ENCODE results near the gene SLC25A17. TPM values are rescaled to one million over a fixed set of nuclear protein-coding genes. Genes with fewer than 3 reads are reported as not detected.
"Not testable (repeated sequence)": the region's sequence is repeated elsewhere in the genome, so short reads cannot be mapped to it uniquely, and the experiment has no call there.

Gene SLC25A17
- polyA plus RNA-seq, 4 donors, result 8.1 to 18.5 (median 11.0) TPM

DNA sequence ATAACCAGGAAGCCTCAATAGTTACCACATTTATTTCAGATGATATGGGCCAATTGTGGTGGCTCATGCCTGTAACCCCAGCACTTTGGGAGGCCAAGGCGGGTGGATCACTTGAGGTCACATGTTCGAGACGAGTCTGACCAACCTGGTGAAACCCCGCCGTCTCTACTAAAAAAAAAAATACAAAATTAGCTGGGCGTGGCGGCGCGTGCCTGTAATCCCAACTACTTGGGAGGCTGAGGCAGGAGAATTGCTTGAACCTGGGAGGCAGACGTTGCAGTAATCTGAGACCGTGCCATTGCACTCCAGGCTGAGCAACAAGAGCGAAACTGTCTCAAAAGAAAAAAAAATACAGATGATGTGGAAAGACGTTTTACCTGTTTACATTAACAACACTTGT, 60.3 kb downstream of the SLC25A17 start:
- not testable (repeated sequence) for H3K36me3 ChIP-seq (ENCODE audit: control insufficient read depth in 3 of 3, insufficient read depth in 2 of 3, low read depth in 1 of 3, low read length in 3 of 3); H3K4me3 ChIP-seq (ENCODE audit: low read depth in 1 of 3, low read length in 3 of 3); H3K9me3 ChIP-seq (ENCODE audit: control insufficient read depth in 2 of 2, insufficient read depth in 1 of 2, low read depth in 1 of 2, low read length in 1 of 2); H3K4me1 ChIP-seq (ENCODE audit: control insufficient read depth in 3 of 3, insufficient read depth in 2 of 3, low read depth in 1 of 3, low read length in 2 of 3); H3K27ac ChIP-seq (ENCODE audit: low read depth in 1 of 3, low read length in 2 of 3); H3K27me3 ChIP-seq (ENCODE audit: control insufficient read depth in 3 of 3, insufficient read depth in 3 of 3, low read length in 3 of 3); FAIRE-seq; DNase-seq
- 89 to 92% (median 89%) methylated on average over 13 of the region's 13 CpGs for WGBS, 3 donors

GRCh38 chr22:40758390-40758789, 60.8 kb downstream of the SLC25A17 start:
- no peak overlapping the region for H3K4me3 ChIP-seq (ENCODE audit: low read depth in 1 of 3, low read length in 3 of 3)
- 76 to 92% (median 89%) methylated on average over 3 of the region's 3 CpGs for WGBS, 3 donors
- no peaks in the 10 kb centered on the region for H3K4me1 ChIP-seq (ENCODE audit: control insufficient read depth in 3 of 3, insufficient read depth in 2 of 3, low read depth in 1 of 3, low read length in 2 of 3)
- no peaks in the 10 kb centered on the region for H3K27me3 ChIP-seq (ENCODE audit: control insufficient read depth in 3 of 3, insufficient read depth in 3 of 3, low read length in 3 of 3)
- FAIRE-seq, result no peak
- no peaks in the 10 kb centered on the region for H3K9me3 ChIP-seq (ENCODE audit: control insufficient read depth in 2 of 2, insufficient read depth in 1 of 2, low read depth in 1 of 2, low read length in 1 of 2)
- no peak overlapping the region for H3K27ac ChIP-seq (ENCODE audit: low read depth in 1 of 3, low read length in 2 of 3)
- no peaks in the 10 kb centered on the region for H3K36me3 ChIP-seq (ENCODE audit: control insufficient read depth in 3 of 3, insufficient read depth in 2 of 3, low read depth in 1 of 3, low read length in 3 of 3)
- no peak for DNase-seq

- no peaks in the 10 kb centered on the region for H3K27me3 ChIP-seq (ENCODE audit: control insufficient read depth in 3 of 3, insufficient read depth in 3 of 3, low read length in 3 of 3)
- no peak for FAIRE-seq
- no peak overlapping the region for H3K27ac ChIP-seq (ENCODE audit: low read depth in 1 of 3, low read length in 2 of 3)
- no peaks in the 10 kb centered on the region for H3K36me3 ChIP-seq (ENCODE audit: control insufficient read depth in 3 of 3, insufficient read depth in 2 of 3, low read depth in 1 of 3, low read length in 3 of 3)
- H3K4me1 ChIP-seq (ENCODE audit: control insufficient read depth in 3 of 3, insufficient read depth in 2 of 3, low read depth in 1 of 3, low read length in 2 of 3), result no peaks in the 10 kb centered on the region
- 88 to 96% (median 91%) methylated on average over 3 of the region's 3 CpGs for WGBS, 3 donors
- DNase-seq, result no peak
- no peaks in the 10 kb centered on the region for H3K9me3 ChIP-seq (ENCODE audit: control insufficient read depth in 2 of 2, insufficient read depth in 1 of 2, low read depth in 1 of 2, low read length in 1 of 2)
- no peak overlapping the region for H3K4me3 ChIP-seq (ENCODE audit: low read depth in 1 of 3, low read length in 3 of 3)
Observed at GRCh38 chr22:40757071-40757470, 62.1 kb downstream of the SLC25A17 start.

GRCh38 chr22:40753114-40753513, 66.0 kb downstream of the SLC25A17 start:
- Histone ChIP-seq H3K27me3 (ENCODE audit: control insufficient read depth in 3 of 3, insufficient read depth in 3 of 3, low read length in 3 of 3) (no peaks in the 10 kb centered on the region), H3K4me3 (ENCODE audit: low read depth in 1 of 3, low read length in 3 of 3) (no peak overlapping the region), H3K27ac (ENCODE audit: low read depth in 1 of 3, low read length in 2 of 3) (no peak overlapping the region), H3K9me3 (ENCODE audit: control insufficient read depth in 2 of 2, insufficient read depth in 1 of 2, low read depth in 1 of 2, low read length in 1 of 2) (peaks cover 0 to 10% of the 10 kb centered on the region in 2 donors), H3K36me3 (ENCODE audit: control insufficient read depth in 3 of 3, insufficient read depth in 2 of 3, low read depth in 1 of 3, low read length in 3 of 3) (no peaks in the 10 kb centered on the region), H3K4me1 (ENCODE audit: control insufficient read depth in 3 of 3, insufficient read depth in 2 of 3, low read depth in 1 of 3, low read length in 2 of 3) (no peaks in the 10 kb centered on the region)
- 95 to 97% (median 96%) methylated on average over 11 of the region's 11 CpGs for WGBS, 3 donors
- DNase-seq (no peak), FAIRE-seq (no peak)

DNA sequence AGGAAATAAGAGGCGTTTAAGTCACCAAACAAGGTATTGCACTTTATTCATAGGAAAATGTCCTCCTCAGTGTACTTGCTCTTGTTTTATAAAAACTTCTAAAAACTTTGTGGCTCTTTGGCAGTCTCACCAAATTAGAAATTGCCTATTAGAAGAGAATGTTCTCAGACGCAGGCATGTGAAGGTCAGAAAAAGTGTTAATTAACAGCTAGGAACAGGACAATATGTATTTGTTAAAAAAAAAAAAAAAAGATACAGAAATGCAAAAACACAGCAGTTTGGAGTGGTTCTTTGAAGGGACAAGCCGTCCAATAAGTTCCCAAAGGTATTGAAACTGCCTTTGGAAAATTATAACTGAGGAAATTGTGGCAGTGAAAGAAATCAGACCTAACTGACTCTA, 67.9 kb downstream of the SLC25A17 start:
- no peak overlapping the region for H3K27ac ChIP-seq (ENCODE audit: low read depth in 1 of 3, low read length in 2 of 3)
- peaks cover 0 to 14% of the 10 kb centered on the region in 2 donors for H3K9me3 ChIP-seq (ENCODE audit: control insufficient read depth in 2 of 2, insufficient read depth in 1 of 2, low read depth in 1 of 2, low read length in 1 of 2)
- H3K36me3 ChIP-seq (ENCODE audit: control insufficient read depth in 3 of 3, insufficient read depth in 2 of 3, low read depth in 1 of 3, low read length in 3 of 3), result no peaks in the 10 kb centered on the region
- no peaks in the 10 kb centered on the region for H3K27me3 ChIP-seq (ENCODE audit: control insufficient read depth in 3 of 3, insufficient read depth in 3 of 3, low read length in 3 of 3)
- no peak for DNase-seq
- FAIRE-seq, result no peak
- WGBS, 3 donors, result 82 to 91% (median 88%) methylated on average over 3 of the region's 3 CpGs
- no peaks in the 10 kb centered on the region for H3K4me1 ChIP-seq (ENCODE audit: control insufficient read depth in 3 of 3, insufficient read depth in 2 of 3, low read depth in 1 of 3, low read length in 2 of 3)
- H3K4me3 ChIP-seq (ENCODE audit: low read depth in 1 of 3, low read length in 3 of 3), result no peak overlapping the region

DNA sequence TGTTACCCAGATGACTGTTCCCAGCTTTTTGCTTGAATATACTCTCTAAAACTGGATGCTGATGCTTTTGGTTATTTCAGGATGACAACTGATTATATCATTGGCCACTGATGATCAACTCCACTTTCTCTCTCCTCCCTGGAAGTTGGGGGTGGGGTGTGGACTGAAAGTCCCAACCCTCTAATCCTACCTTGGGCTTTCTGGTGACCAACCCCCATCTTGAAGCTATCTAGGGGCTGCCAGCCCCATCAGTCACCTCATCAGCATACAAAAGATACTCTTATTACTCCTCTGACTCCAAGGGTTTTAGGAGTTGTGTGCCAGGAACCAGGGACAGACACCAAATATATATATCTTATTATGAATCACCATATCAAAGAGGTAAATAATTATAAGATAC, 69.3 kb downstream of the SLC25A17 start:
- Histone ChIP-seq H3K4me3 (ENCODE audit: low read depth in 1 of 3, low read length in 3 of 3) (no peak overlapping the region), H3K27me3 (ENCODE audit: control insufficient read depth in 3 of 3, insufficient read depth in 3 of 3, low read length in 3 of 3) (no peaks in the 10 kb centered on the region), H3K9me3 (ENCODE audit: control insufficient read depth in 2 of 2, insufficient read depth in 1 of 2, low read depth in 1 of 2, low read length in 1 of 2) (peaks cover 0 to 14% of the 10 kb centered on the region in 2 donors), H3K4me1 (ENCODE audit: control insufficient read depth in 3 of 3, insufficient read depth in 2 of 3, low read depth in 1 of 3, low read length in 2 of 3) (no peaks in the 10 kb centered on the region), H3K36me3 (ENCODE audit: control insufficient read depth in 3 of 3, insufficient read depth in 2 of 3, low read depth in 1 of 3, low read length in 3 of 3) (no peaks in the 10 kb centered on the region), H3K27ac (ENCODE audit: low read depth in 1 of 3, low read length in 2 of 3) (no peak overlapping the region)
- DNase-seq, result no peak
- no peak for FAIRE-seq

DNA sequence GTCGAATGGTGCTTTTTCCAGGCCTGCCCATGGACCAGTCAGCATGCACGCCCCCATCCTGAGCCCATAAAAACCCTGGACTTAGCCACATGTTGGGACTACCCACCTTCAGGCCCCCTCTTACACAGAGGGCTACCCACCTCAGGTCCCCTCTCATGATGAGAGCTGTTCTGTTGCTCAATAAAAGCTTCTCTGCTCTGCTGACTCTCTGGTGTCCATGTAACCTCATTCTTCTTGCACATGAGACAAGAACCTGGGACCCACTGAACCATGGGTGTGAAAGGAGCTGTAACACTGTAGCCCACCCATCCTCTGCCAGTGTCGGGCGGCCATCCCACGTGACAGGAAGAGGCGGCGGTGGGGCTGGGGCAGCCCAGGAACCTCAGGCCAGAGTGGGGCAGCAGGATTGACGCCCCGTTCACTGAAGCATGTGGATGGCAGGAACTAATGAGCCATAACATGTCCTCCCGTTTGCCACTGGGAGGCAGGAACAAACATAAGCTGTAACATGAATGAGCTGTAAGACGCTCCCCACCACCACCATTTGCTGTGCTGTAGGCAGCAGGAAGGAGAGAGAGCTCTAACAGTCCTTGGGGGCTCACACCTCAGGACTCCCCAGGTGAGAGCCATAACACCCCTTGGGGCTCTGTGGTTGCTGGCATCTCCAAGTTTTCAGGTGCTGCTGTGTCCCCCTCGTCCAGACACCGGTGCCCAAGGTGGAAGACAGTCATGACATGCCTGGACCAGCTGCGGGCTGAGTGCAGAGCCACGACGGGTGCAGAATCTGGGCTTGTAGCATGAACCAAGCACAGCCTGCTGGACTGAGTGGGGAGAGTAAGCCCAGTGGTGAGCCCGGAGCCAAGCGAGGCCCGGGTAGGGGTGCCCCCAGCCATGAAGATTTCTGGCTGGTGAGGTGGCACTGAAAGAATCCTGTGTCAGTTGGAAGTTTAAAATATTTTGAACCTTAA, 70.5 kb downstream of the SLC25A17 start:
- WGBS, 3 donors, result 91 to 95% (median 93%) methylated on average over 19 of the region's 19 CpGs
- no peaks in the 10 kb centered on the region for H3K27me3 ChIP-seq (ENCODE audit: control insufficient read depth in 3 of 3, insufficient read depth in 3 of 3, low read length in 3 of 3)
- H3K9me3 ChIP-seq (ENCODE audit: control insufficient read depth in 2 of 2, insufficient read depth in 1 of 2, low read depth in 1 of 2, low read length in 1 of 2), result peaks cover 0 to 14% of the 10 kb centered on the region in 2 donors
- no peaks in the 10 kb centered on the region for H3K4me1 ChIP-seq (ENCODE audit: control insufficient read depth in 3 of 3, insufficient read depth in 2 of 3, low read depth in 1 of 3, low read length in 2 of 3)
- no peak overlapping the region for H3K4me3 ChIP-seq (ENCODE audit: low read depth in 1 of 3, low read length in 3 of 3)
- H3K36me3 ChIP-seq (ENCODE audit: control insufficient read depth in 3 of 3, insufficient read depth in 2 of 3, low read depth in 1 of 3, low read length in 3 of 3), result no peaks in the 10 kb centered on the region
- no peak for FAIRE-seq
- DNase-seq, result no peak
- H3K27ac ChIP-seq (ENCODE audit: low read depth in 1 of 3, low read length in 2 of 3), result no peak overlapping the region

DNA sequence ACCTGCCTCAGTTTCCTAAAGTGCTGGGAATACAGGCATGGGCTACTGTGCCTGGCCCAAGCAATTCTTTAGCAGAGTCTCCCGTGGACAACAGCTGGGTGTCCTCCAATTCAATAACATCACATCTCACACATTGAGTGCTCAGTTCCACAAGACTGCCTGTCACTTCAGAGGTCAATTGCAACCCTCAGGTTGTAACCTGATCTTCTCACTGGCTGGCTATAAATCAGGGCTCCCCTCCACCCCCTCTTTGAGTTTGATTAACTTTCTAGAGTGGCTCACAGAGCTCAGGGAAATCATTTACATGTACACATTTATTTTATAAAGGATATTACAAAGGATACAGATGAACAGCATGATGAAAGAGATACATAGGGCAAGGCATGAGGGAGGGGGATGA, 71.8 kb downstream of the SLC25A17 start:
- Histone ChIP-seq H3K4me3 (ENCODE audit: low read depth in 1 of 3, low read length in 3 of 3) (no peak overlapping the region), H3K9me3 (ENCODE audit: control insufficient read depth in 2 of 2, insufficient read depth in 1 of 2, low read depth in 1 of 2, low read length in 1 of 2) (peaks cover 0 to 14% of the 10 kb centered on the region in 2 donors), H3K27ac (ENCODE audit: low read depth in 1 of 3, low read length in 2 of 3) (no peak overlapping the region), H3K4me1 (ENCODE audit: control insufficient read depth in 3 of 3, insufficient read depth in 2 of 3, low read depth in 1 of 3, low read length in 2 of 3) (no peaks in the 10 kb centered on the region), H3K36me3 (ENCODE audit: control insufficient read depth in 3 of 3, insufficient read depth in 2 of 3, low read depth in 1 of 3, low read length in 3 of 3) (no peaks in the 10 kb centered on the region), H3K27me3 (ENCODE audit: control insufficient read depth in 3 of 3, insufficient read depth in 3 of 3, low read length in 3 of 3) (no peaks in the 10 kb centered on the region)
- FAIRE-seq (no peak), DNase-seq (no peak)
- WGBS, 3 donors, result 60 to 86% (median 73%) methylated on average over 1 of the region's 1 CpG
